ENCODE results near the gene ZRANB3.
"Not testable (repeated sequence)": the region's sequence is repeated elsewhere in the genome, so short reads cannot be mapped to it uniquely, and the experiment has no call there.

ZRANB3 gene

DNA sequence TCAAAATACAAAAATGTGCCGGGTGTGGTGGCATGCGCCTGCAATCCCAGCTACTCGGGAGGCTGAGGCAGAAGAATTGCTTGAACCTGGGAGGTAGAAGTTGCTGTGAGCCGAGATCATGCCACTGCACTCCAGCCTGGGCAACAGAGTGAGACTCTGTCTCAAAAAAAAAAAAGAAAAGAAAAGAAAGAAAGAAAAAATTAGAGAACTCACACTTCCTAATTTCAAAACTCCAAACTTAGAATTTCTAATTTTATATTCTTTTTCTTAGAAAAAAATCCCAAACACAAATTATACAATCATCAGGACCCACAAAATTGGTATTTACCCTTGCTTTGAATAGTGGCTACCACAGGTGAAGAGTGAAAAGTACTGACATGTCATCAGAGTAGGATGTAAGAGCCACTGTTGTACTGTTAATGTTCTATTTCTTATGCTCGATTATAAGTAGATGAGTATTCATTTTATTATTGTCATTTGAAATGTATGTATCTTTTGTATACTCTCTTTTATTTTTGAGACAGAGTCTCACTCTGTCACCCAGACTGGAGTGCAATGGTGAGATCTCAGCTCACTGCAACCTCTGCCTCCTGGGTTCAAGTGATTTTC is 182.8 kb downstream of the ZRANB3 start:
- DNase-seq (ENCODE audit: extremely low read depth in 1 of 2, low read depth in 1 of 2) = not testable (repeated sequence)

GRCh38 chr2:135337071-135337470 is 193.9 kb downstream of the ZRANB3 start:
- no peak for DNase-seq (ENCODE audit: extremely low read depth in 1 of 2, low read depth in 1 of 2)

DNA sequence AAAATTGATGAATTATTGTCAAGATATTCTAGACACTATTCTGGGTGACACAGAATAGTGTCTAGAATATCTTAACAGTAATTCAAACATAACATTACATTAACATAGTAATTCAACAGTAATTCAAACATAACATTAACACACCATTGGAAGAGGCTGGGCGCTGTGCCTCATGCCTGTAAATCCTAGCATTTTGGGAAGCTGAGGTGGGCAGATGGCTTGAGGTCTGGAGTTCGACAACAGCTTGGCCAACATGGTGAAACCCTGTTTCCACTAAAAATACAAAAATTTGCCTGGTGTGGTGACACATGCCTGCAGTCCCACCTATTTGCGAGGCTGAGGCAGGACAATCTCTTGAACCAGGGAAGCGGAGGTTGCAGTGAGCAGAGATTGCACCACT is 195.8 kb downstream of the ZRANB3 start:
- DNase-seq (ENCODE audit: extremely low read depth in 1 of 2, low read depth in 1 of 2) = no peak

GRCh38 chr2:135327146-135327545 is 203.9 kb downstream of the ZRANB3 start:
- no peak for DNase-seq (ENCODE audit: extremely low read depth in 1 of 2, low read depth in 1 of 2)

- no peak for DNase-seq (ENCODE audit: extremely low read depth in 1 of 2, low read depth in 1 of 2)
Measured at GRCh38 chr2:135320465-135321355, 210.3 kb downstream of the ZRANB3 start.

- no peak for DNase-seq (ENCODE audit: extremely low read depth in 1 of 2, low read depth in 1 of 2)
Measured at GRCh38 chr2:135318808-135319207, 212.2 kb downstream of the ZRANB3 start.

DNA sequence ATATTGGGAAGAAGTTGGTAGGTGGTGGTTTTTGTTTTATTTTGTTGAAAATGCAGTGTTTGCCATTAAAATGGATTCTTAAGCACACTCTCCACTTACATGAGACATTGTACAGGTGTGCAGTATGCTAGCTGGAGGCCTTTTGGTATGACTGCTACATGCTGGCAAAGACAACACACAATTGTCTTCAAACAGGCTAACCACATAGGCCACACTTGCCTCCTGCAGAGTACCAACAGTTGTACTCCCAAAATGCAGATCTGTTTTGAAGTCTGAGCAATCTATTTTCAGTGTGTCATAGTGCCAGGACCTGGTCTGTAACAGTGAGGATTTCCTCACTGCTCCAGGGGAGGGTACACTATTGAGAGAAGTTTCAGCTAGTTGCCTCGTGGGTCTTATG is 213.6 kb downstream of the ZRANB3 start:
- no peak for DNase-seq (ENCODE audit: extremely low read depth in 1 of 2, low read depth in 1 of 2)

DNA sequence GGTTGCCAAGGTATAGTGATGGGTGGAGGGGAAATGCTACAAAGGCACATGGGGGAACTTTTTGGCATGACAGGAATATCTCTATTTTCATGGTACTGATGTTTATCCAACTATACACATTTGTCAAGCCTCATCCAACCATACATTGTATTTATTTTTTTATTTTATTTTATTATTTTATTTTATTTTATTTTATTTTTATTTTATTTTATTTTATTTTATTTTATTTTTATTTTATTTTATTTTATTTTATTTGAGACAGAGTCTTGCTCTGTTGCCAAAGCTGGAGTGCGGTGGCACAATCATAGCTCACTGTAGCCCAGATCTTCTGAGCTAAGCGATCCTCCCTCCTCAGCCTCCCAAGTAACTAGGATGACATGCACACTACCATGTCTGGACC is 219.1 kb downstream of the ZRANB3 start:
- no peak for DNase-seq (ENCODE audit: extremely low read depth in 1 of 2, low read depth in 1 of 2)

DNA sequence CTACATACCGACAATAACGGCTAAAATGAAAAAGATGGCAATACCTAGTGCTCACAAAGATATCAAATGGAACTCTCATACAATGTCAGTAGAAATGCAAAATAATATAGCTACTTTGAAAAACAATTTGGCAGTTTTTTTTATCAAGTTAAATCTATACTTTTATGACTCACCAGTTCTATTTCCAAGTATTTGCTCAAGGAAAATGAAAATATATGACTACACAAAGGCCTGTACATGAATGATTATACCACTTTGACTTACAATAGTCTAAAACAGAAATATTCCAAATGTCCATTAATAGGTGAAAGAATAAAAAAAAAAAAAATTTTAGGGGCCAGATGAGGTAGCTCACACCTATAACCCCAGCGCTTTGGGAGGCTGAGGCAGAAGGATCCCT is 219.8 kb downstream of the ZRANB3 start:
- DNase-seq (ENCODE audit: extremely low read depth in 1 of 2, low read depth in 1 of 2) = no peak

GRCh38 chr2:135304694-135305093 is 226.3 kb downstream of the ZRANB3 start:
- DNase-seq (ENCODE audit: extremely low read depth in 1 of 2, low read depth in 1 of 2) = no peak

DNA sequence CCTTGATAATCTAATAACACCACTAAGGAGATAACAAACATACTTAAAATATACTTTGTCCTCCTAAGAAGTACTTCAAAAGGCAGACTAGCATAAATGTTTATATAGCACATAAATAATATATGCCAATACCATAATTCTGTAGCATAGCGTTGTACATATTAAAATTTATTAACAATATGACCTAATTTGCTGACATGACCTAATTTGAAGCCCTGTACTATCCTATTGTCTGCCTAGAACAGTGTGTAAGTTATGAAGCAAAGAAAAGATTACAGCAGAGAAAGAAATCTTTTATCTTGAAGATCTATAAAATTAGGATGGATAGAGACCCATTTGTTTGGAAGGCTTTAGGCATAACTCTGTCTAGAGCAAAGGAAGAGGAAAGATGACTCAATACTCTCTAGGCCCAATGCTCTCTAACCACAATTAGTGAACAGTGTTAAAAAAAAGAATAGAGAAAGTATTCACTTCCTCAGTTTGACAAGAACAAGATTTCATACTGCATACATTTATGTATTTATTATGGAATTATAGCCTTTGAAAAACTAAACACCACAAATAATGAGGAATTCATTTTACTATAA is 231.3 kb downstream of the ZRANB3 start:
- no peak for DNase-seq (ENCODE audit: extremely low read depth in 1 of 2, low read depth in 1 of 2)

- DNase-seq (ENCODE audit: extremely low read depth in 1 of 2, low read depth in 1 of 2) = no peak
Measured at GRCh38 chr2:135299165-135299564, 231.9 kb downstream of the ZRANB3 start.

DNA sequence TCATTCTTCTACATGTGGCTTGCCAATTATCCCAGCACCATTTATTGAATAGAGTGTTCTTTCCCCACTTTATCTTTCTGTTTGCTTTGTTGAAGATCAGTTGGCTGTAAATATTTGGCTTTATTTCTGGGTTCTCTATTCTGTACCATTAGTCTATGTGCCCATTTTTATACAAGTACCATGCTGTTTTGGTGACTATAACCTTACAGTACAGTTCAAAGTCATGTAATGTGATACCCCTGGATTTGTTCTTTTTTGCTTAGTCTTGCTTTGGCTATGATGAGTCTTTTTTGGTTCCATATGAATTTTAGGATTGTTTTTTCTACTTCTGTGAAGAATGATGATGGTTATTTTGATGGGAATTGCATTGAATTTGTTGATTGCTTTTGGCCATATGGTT is 243.9 kb downstream of the ZRANB3 start:
- not testable (repeated sequence) for DNase-seq (ENCODE audit: extremely low read depth in 1 of 2, low read depth in 1 of 2)

DNA sequence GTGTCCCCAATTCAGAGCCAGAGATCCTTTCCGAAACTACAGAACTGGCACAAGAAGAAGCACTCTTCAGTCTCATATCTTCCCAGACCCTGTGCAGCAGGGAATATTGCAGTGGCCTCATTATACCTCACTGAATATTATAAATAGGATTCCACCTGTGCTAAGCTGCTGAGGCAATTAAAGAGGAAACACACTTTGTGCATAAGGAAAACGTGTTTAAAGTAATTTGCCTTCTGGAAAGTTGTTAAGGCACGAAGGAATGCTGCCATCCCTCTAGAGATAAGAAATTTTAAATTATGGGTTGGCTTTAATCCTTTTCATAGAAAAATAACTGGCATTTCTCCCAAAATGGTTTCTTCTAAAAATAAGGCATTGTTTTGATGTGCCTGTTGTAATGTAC is 245.6 kb downstream of the ZRANB3 start:
- DNase-seq (ENCODE audit: extremely low read depth in 1 of 2, low read depth in 1 of 2) = no peak

DNA sequence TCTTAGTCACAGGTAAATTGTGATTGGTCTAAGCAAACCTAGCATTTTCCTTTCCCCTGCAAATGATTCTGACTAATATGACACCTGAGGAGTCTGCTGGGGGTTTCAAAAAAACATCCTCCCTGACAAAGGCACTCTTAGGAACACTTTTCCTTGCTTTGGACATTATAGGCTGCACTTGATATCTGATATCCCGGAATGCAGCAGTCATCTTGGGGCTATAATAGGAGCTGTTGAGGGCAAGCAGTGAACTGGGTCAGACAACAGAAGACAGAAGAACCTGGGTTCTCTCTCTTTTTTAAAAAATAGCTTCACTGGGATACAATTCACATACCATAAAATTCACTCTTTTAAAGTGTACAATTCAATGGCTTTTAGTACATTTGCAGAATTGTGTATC is 249.6 kb downstream of the ZRANB3 start:
- no peak for DNase-seq (ENCODE audit: extremely low read depth in 1 of 2, low read depth in 1 of 2)

DNA sequence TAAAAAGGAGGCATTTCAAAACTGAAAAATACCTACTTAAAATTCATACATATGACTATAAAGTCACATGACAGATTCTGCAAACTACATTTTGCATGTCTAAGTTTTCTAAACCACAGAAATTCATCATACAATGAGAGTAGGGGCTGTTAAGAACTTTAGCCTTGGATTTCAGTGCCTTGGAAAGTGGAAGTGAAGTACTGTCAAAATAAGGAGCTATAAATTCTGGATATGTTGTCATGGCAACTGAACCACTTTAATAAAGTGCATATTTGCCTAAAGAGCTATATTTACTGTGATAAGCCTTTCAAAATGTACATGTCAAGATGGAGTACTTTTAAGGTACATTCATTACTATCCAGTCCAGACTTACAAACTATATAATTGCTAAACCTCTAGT is 251.8 kb downstream of the ZRANB3 start:
- DNase-seq (ENCODE audit: extremely low read depth in 1 of 2, low read depth in 1 of 2) = no peak

GRCh38 chr2:135276525-135276924 is 254.5 kb downstream of the ZRANB3 start:
- DNase-seq (ENCODE audit: extremely low read depth in 1 of 2, low read depth in 1 of 2) = no peak

GRCh38 chr2:135271006-135271405 is 260.0 kb downstream of the ZRANB3 start:
- no peak for DNase-seq (ENCODE audit: extremely low read depth in 1 of 2, low read depth in 1 of 2)

- DNase-seq (ENCODE audit: extremely low read depth in 1 of 2, low read depth in 1 of 2) = no peak
Measured at GRCh38 chr2:135265960-135266490, 265.0 kb downstream of the ZRANB3 start.

DNA sequence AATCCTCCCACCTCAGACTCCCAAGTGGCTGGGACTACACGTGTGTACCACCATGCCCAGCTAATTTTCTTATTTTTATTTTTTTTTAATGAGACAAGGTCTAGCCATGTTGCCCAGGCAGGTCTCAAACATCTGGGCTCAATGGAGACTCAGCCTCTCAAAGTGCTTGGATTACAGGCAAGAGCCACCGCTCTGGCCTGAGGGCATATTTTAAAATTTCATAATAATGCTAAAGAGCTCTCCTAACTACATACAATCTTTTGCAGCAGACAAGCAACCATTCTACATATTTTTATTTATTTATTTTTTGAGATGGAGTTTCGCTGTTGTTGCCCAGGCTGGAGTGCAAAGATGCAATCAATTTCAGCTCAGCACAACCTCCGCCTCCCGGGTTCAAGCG is 271.9 kb downstream of the ZRANB3 start:
- DNase-seq (ENCODE audit: extremely low read depth in 1 of 2, low read depth in 1 of 2) = no peak

GRCh38 chr2:135258193-135258592 is 272.8 kb downstream of the ZRANB3 start:
- DNase-seq (ENCODE audit: extremely low read depth in 1 of 2, low read depth in 1 of 2) = no peak

Measured in stimulated activated CD8-positive, alpha-beta memory T cell treated with anti-CD3 and anti-CD28 coated beads, Interleukin-7, amount 100 ng/mL, for 48 hours (primary cell).